Lower leg skin (tissue), 3 donors: ENCODE measurements around the gene ABHD17B.

Experiments
- CTCF ChIP-seq, 3 donors: fragments of 450-650 bp; IDR thresholded peaks; one replicate each; pipeline ENCODE4 v1.5.1; 2016; ENCODE audit warnings: antibody characterized with exemption in 3 of 3, mild to moderate bottlenecking in 3 of 3, moderate library complexity in 2 of 3
- POLR2A ChIP-seq, 2 donors: fragments of 450-650 bp; IDR thresholded peaks; one replicate each; pipeline ENCODE4 v1.6.1; 2016 to 2017; ENCODE audit warnings: antibody characterized with exemption in 2 of 2, mild to moderate bottlenecking in 1 of 2, moderate library complexity in 1 of 2

- TF ChIP-seq CTCF (IDR thresholded peaks at IDR 0.05) = no peak
- no peak for TF ChIP-seq POLR2A (IDR thresholded peaks at IDR 0.05)
These were observed 53.8 kb downstream of the ABHD17B start for GRCh38 chr9:71857159-71857558.
